RWPE2 (cell line): Measurements from ENCODE around the gene CDK5.

Experiments used
- ATAC-seq: fragments of 200-7000 bp; cut with Tn5 transposase; 3 replicates; pipeline ENCODE4 v1.9.1; 2021; ENCODE audit warnings: low read depth
- DNase-seq: peaks from one replicate; pipeline ENCODE4 v3.0.0-alpha.2; 2020; ENCODE audit warnings: low spot score
- H3K27ac ChIP-seq: fragments of 450-650 bp; 2 replicates; pipeline ENCODE4 v1.5.1; 2017; ENCODE audit warnings: mild to moderate bottlenecking; ENCODE audit not compliant: poor library complexity, severe bottlenecking
- H3K27me3 ChIP-seq: fragments of 250-450 bp; sonication (Bioruptor Pico); 2 replicates; pipeline ENCODE4 v1.5.1; 2021; ENCODE audit warnings: mild to moderate bottlenecking, moderate library complexity; ENCODE audit not compliant: insufficient read depth, poor library complexity, severe bottlenecking
- H3K36me3 ChIP-seq: fragments of 250-450 bp; sonication (Bioruptor Pico); 2 replicates; pipeline ENCODE4 v1.5.1; 2020; ENCODE audit warnings: low read depth, mild to moderate bottlenecking, moderate library complexity
- H3K4me1 ChIP-seq: fragments of 250-450 bp; sonication (Bioruptor Pico); 2 replicates; pipeline ENCODE4 v1.5.1; 2021; ENCODE audit warnings: mild to moderate bottlenecking, moderate library complexity; ENCODE audit not compliant: insufficient read depth, poor library complexity, severe bottlenecking
- H3K4me3 ChIP-seq: fragments of 250-450 bp; sonication (Bioruptor Pico); 2 replicates; pipeline ENCODE4 v1.5.1; 2021; ENCODE audit warnings: mild to moderate bottlenecking, moderate library complexity; ENCODE audit not compliant: severe bottlenecking
- H3K9me3 ChIP-seq: fragments of 250-450 bp; sonication (Bioruptor Pico); 2 replicates; pipeline ENCODE4 v1.5.1; 2021; ENCODE audit warnings: mild to moderate bottlenecking, moderate library complexity; ENCODE audit not compliant: severe bottlenecking
- CTCF ChIP-seq: fragments of 450-650 bp; IDR thresholded peaks from one replicate; pipeline ENCODE4 v1.5.1; 2017; ENCODE audit warnings: mild to moderate bottlenecking, moderate library complexity; ENCODE audit not compliant: poor library complexity, severe bottlenecking

The CDK5 gene

DNA sequence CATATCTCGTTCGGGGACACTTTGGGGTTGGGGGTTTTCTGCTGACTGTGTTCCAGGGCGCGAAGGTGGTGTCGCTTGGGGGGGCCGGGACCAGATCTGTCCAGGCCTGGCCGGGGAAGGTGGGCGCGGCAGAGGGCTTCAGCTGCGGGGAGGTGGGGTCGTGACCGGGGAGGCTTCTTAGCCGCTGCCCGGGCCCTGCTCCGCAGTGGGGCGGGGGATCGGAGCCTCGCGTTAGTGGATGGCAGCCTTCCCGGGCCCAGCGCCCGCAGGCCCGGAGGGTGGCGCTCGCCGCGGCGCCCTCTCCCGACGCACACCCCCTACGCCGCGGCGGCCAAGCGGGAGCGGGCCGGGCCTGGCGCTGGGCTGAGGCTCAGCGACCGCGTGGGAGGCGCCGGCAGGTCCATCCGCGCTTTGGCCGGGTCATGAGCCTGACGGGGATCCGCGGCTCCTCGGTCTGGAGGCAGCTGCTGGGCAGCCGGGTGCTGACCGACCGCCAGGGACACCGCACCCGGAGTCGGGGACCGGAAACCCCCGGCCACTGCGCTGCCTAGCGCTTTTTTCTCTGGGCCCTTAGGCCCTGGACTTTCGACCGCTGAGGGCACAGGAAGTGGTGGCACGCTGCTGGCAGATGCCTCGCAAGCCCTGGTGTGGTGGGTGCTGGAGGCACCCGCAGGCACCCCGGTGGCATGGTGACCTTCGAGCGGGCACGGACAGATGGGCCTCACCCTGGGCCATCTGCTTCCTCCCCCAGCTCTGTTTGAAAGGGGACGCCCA lies 29.7 kb upstream of the CDK5 start:
- peak overlapping the region; percentile 82 for H3K4me3 ChIP-seq
- peaks cover 3% of the 10 kb centered on the region for H3K4me1 ChIP-seq
- TF ChIP-seq CTCF, result peak; percentile 45
- DNase-seq, result peak; percentile 59
- ATAC-seq, result peak; percentile 9; the same call in 2 of the 3 replicates
- H3K27ac ChIP-seq, result peak overlapping the region; percentile 66
- H3K36me3 ChIP-seq, result peaks cover 17% of the 10 kb centered on the region
- H3K9me3 ChIP-seq, result no peaks in the 10 kb centered on the region
- H3K27me3 ChIP-seq, result no peaks in the 10 kb centered on the region

DNA sequence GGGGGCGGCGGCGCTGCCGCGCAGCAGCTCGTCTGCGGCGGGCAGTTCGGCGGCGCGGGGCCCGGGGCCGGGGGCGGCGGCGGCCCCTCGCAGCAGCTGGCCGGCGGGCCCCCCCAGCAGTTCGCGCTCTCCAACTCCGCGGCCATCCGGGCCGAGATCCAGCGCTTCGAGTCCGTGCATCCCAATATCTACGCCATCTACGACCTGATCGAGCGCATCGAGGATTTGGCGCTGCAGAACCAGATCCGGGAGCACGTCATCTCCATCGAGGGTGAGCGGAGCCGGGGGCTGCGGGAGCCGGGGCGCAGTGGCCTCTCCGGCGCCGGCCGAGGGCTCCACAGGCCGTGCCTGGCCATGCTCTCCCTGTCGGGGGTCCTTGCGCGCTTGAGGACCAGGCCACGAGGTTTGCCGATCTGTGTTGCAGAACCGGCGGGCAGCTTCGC lies 29.1 kb upstream of the CDK5 start:
- Histone ChIP-seq H3K4me3 (peak overlapping the region; percentile 82), H3K27me3 (no peaks in the 10 kb centered on the region), H3K36me3 (peaks cover 11% of the 10 kb centered on the region), H3K4me1 (peaks cover 8% of the 10 kb centered on the region), H3K27ac (peak overlapping the region; percentile 66), H3K9me3 (no peaks in the 10 kb centered on the region)
- ATAC-seq, result no peak
- TF ChIP-seq CTCF, result no peak
- DNase-seq, result peak; percentile 47

- Histone ChIP-seq H3K27me3 (no peaks in the 10 kb centered on the region), H3K27ac (peak within 1 kb of the TSS; percentile 66), H3K36me3 (peaks cover 7% of the 10 kb centered on the region), H3K4me3 (peak within 1 kb of the TSS; percentile 82), H3K4me1 (peaks cover 8% of the 10 kb centered on the region), H3K9me3 (no peaks in the 10 kb centered on the region)
- DNase-seq (peak; percentile 78), ATAC-seq (peak; percentile 42)
- TF ChIP-seq CTCF, result no peak
Observed at GRCh38 chr7:151085691-151086620, 28.3 kb upstream of the CDK5 start, which contains the start of gene AGAP3. Gene AGAP3, plus strand, starts transcription at chr7:151086475. Its CDS starts 267 bp downstream, at chr7:151086742.

DNA sequence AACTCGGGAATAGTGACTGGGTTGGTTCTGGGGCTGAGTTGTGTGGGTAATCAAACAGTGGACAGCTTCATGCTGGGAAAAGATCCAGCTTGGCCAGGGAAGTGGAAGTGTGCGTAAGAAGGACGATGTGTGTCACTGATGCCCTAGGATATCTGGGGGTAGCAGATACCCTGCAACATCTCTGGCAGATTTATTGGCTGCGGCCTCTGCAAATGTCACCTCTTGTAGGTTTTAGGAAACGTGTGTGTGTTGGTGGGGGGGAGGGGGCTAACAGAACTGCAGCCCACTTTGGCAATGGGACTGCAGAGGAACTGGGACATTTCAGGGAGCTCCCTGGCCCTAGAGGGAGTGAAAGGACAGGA lies 27.6 kb upstream of the CDK5 start:
- ATAC-seq (no peak), DNase-seq (no peak)
- H3K27ac ChIP-seq, result peak overlapping the region; percentile 66

More for the DNA sequence above, 27.6 kb upstream of the CDK5 start:
- H3K4me3 ChIP-seq, result no peak overlapping the region
- no peak for TF ChIP-seq CTCF
- no peaks in the 10 kb centered on the region for H3K27me3 ChIP-seq
- peaks cover 8% of the 10 kb centered on the region for H3K4me1 ChIP-seq
- peaks cover 4% of the 10 kb centered on the region; the same call in 1 of the 2 replicates for H3K36me3 ChIP-seq
- no peaks in the 10 kb centered on the region for H3K9me3 ChIP-seq
